Activated T-cell treated with anti-CD3 and anti-CD28 coated beads for 48 hours (primary cell): ENCODE results near the gene YTHDC1.
"Not testable (repeated sequence)": the region's sequence is repeated elsewhere in the genome, so short reads cannot be mapped to it uniquely, and the experiment has no call there.

Experiments used
- DNase-seq: peaks from one replicate; pipeline ENCODE4 v3.0.0-alpha.2; 2020; ENCODE audit warnings: low read depth

The YTHDC1 gene

GRCh38 chr4:68287704-68288392 lies 62.0 kb downstream of the YTHDC1 start:
- no peak for DNase-seq

GRCh38 chr4:68283714-68284113 lies 66.2 kb downstream of the YTHDC1 start:
- no peak for DNase-seq

GRCh38 chr4:68283095-68283494 lies 66.8 kb downstream of the YTHDC1 start:
- no peak for DNase-seq

GRCh38 chr4:68281796-68282740 lies 67.8 kb downstream of the YTHDC1 start:
- not testable (repeated sequence) for DNase-seq

GRCh38 chr4:68278029-68278428 lies 71.9 kb downstream of the YTHDC1 start:
- DNase-seq: no peak

GRCh38 chr4:68277627-68278026 lies 72.3 kb downstream of the YTHDC1 start:
- no peak for DNase-seq

- no peak for DNase-seq
Measured at GRCh38 chr4:68272860-68273259, 77.0 kb downstream of the YTHDC1 start.

GRCh38 chr4:68272380-68272779 lies 77.5 kb downstream of the YTHDC1 start:
- DNase-seq: no peak

GRCh38 chr4:68271851-68272357 lies 78.0 kb downstream of the YTHDC1 start:
- DNase-seq: no peak

- DNase-seq: no peak
Measured at GRCh38 chr4:68267433-68267944, 82.4 kb downstream of the YTHDC1 start.

- DNase-seq: no peak
Measured at GRCh38 chr4:68264875-68265565, 84.9 kb downstream of the YTHDC1 start.
